Endothelial cell of hepatic sinusoid (primary cell): ENCODE results near the gene VMO1.

ENCODE experiments used
- in situ Hi-C: cut with HindIII; loops from 2 replicates; pipeline ENCODE4 v1.10.0; 2017; ENCODE audit warnings: low sequenced_read_pairs

VMO1 gene, protein sequence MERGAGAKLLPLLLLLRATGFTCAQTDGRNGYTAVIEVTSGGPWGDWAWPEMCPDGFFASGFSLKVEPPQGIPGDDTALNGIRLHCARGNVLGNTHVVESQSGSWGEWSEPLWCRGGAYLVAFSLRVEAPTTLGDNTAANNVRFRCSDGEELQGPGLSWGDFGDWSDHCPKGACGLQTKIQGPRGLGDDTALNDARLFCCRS

DNA sequence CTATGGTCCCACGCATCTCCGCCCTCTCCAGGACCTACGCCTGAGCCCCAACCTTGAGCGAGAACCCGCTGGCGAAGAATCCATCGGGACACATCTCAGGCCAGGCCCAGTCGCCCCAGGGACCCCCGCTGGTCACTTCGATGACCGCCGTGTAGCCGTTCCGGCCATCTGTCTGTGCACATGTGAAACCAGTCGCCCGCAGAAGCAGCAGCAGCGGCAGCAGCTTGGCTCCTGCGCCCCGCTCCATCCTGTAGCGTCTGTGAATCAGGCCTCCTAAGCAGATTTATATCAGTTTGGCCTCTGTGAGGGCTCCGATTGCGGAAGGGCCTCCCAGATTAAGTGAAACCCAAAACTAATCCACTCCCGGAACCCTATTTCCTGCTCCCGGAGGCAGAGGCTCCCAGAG is at the start of gene VMO1:
Gene VMO1 (minus strand): TSS at position 259 of the 406 bp plus-strand sequence. CDS start 12 bp downstream, at position 247.
- in situ Hi-C loops: loop anchor here (5.0 kb wide), 1 partner anchor 59 kb away; no protein-coding TSS in a partner anchor

DNA sequence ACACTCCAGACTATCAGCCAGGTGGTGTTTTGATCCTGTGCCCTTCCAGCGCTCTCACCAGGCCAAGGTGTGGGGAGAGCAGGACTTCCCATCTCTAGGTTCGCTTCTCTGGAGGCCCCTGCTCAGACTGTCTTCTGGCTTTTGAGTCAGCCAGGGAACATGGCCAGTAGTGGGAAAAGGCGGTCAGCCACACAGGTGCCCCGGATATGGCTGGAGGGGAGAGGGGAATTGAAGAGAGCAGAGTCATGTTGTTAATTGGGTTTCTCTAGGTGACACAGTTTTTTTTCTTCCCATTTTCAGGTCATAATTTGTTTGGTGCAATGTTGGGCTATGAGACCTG is 48.5 kb upstream of the VMO1 start:
- in situ Hi-C loops: loop anchor here (5.0 to 10.0 kb wide), 2 partner anchors 32 to 110 kb away; partner anchors contain the start of gene C17orf114

DNA sequence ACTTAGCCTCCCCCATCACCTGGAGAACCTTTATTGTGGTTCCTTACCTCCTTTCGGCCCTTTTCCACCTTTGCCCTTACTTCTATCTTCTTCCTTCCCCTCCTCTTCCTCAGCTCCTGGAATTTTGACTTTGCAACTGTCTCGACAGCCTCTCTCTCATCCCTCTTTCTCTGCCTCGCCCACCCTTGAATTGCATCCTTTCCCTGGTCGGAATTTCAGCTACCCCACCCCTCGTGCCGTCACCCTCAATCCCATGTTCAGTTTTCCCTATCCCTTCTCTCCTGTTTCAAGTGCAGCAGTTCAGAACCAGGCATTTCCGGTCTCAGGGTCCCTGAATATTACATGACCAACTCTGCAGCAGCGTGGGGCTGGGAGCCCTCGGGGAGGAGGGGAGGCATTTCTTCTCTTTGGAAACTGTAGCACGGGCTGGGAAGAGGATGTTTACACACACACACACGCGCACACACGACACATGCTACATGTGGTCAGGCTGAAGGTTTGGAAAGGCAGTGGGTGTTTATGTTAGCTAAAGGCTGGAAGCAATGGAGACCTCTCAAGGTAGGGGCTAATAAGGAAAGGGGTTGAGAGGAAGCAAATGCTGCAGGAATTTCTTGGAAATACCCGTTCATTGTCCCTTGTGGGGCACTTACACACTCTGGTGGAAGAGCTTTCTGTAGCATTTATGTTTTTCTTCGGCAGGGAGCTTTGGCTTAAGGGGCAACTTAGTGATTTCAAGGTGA is 47.9 kb upstream of the VMO1 start:
- in situ Hi-C loops: loop anchor here (10.0 kb wide), 1 partner anchor 109 kb away; no protein-coding TSS in a partner anchor

DNA sequence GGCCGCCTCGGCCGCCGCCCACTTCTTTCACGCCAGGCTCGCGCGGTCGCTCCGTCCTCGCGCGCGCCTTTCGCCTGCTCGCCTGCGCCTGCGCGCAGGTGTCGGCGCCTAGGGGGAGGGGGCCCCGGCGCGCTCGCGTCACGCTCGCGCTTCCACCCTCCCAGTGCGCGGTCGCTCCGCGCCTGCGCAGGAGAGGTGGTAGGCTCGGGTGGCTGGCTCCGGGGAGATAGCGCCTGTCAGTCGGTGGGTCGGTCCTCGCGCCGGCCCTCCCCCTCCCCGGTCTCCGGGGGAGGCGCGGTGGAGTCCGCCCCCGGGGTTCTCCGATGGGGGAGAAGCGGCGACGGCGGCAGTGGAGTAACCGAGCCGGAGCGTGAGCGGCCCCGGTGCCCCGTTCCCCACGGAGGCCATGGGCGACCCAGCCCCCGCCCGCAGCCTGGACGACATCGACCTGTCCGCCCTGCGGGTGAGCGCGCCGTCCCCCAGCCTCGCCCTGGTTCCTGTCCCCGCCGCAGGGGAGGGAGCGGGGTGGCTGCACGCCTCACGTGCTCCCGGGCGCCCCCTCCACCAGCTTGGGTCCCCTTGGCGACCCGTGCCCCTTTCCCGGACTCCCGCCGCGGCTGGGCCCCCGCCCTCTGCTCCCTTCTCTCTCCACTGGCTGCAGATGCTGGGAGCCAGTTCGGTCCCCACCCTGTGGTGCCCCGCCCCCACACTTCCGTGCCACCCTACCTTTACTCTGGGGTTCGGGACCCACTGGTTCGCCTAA is 47.2 kb upstream of the VMO1 start, which contains the start of gene MINK1:
Gene MINK1 (plus strand): TSS at position 163 of the 763 bp plus-strand sequence. CDS start 244 bp downstream, at position 407.
- in situ Hi-C loops: loop anchor here (10.0 kb wide), 1 partner anchor 109 kb away; no protein-coding TSS in a partner anchor

DNA sequence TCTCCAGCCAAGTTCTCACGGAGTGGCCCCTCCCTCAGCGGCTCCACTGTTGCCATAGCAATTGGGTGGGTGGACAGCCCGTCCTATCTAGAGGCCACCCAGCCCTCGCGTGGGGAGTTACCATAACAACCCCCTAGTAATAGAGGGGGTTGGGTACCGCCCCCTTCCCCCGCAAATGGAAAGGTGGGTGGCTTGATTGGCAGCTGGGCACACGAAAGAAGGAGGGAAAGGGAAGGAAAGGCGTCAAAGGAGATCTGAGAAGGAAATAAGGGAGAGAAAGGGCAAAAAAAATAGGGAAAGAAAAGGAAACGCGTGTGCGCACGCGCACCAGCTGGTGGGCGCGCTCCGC is 46.6 kb upstream of the VMO1 start:
- in situ Hi-C loops: loop anchor here (10.0 kb wide), 1 partner anchor 108 kb away; no protein-coding TSS in a partner anchor

DNA sequence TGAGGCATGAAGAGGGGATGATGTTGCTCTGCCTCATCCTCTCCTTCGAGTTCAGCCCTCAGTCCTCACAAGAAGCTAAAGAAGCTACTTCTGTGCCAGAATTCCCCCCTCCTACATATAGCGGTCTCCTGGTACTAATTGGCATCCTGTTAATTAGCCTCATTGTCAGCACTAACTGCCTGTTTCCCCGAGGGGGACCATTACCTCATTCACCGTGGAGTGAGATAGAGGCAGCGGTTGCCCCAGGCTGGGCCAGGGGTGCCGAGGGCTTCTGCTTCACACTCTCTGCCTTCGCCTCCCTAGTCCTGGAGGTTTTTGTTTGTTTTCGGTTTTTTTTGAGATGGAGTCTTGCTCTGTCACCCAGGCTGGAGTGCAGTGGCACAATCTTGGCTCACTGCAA is 41.2 kb upstream of the VMO1 start:
- in situ Hi-C loops: no loop called here

DNA sequence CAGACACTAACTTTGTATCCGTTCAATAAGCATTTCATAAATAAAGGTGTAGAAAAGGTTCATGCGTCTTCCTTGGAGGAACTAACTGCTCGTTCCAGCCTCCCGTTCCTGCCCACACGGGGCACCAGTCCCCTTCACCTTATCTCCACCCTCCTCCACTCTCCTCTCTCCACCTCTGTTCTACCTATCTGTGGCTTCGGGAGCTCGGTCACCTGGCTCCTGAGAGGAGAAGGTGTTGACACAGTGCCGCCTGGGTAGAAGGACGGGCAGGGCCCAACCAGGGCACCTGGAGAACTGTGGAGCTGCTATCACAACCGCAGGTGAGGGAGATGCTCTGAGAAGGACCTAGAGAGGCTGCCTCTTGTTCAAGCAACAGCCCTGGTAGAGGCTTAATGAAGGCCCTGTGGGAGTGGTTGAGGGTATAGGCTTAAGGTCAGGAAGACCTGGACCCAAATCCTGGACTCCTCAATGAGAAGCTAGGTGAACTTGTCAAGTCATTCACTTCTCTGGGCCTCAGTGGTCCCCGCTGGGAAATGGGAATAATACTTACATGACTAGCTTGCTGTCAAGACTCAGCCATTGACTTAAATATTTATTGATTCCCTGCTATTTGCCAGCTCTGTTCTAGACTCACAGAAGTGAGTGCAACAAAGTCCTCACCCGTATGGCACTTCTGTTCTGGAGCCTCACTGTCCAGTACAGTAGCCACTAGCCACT is 37.4 kb upstream of the VMO1 start:
- in situ Hi-C loops: no loop called here

DNA sequence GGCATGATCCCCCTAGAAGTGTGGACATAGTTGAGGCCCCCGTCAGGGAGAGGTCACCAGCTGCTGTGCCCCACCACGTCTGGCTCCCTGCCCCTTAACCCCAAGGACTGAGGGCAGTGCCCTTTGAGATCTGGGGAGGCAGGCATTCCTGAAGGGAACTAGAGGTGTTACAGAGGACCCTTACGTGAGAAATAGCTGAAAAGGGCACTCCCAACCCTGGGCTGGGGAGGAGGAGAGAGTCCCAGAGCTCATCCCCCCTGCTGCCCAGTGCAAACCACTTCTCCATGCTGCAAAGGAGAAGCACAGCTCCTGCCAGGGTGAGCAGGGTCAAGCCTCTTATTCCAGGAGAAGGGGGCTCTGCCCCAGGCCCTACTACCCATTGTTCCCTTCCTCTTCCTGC is 36.7 kb upstream of the VMO1 start:
- in situ Hi-C loops: no loop called here

DNA sequence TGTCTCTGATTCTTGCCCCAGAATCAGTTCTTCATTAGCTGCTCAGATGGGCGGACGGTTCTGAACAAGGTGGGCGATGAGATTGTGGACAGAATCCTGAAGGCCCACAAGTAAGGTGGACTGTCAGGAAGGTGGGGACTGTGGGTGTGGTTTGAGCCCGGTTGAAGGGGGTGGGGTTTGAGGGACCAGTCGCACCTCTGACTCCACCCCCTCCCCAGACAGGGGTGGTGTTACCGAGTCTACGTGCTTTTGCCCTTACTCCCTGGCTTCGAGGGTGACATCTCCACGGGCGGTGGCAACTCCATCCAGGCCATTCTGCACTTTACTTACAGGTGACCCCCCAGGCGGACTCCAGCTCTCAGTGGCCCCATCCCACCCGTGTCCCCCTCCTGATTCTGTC is 32.1 kb upstream of the VMO1 start:
- in situ Hi-C loops: no loop called here

DNA sequence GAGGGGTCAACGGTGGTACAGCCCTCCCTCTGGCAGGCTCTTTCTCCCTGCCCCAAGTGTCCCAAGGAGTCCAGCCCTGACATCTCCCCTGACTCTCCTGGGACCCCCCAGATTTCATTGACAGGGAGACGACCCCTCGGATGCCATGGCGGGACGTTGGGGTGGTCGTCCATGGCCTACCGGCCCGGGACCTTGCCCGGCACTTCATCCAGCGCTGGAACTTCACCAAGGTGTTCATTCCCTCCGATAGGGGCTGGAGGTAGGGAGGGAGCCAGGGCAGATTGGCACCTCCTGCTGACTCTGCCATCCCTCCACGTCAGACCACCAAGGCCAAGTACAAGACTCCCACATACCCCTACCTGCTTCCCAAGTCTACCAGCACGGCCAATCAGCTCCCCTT is 30.7 kb upstream of the VMO1 start:
- in situ Hi-C loops: no loop called here

DNA sequence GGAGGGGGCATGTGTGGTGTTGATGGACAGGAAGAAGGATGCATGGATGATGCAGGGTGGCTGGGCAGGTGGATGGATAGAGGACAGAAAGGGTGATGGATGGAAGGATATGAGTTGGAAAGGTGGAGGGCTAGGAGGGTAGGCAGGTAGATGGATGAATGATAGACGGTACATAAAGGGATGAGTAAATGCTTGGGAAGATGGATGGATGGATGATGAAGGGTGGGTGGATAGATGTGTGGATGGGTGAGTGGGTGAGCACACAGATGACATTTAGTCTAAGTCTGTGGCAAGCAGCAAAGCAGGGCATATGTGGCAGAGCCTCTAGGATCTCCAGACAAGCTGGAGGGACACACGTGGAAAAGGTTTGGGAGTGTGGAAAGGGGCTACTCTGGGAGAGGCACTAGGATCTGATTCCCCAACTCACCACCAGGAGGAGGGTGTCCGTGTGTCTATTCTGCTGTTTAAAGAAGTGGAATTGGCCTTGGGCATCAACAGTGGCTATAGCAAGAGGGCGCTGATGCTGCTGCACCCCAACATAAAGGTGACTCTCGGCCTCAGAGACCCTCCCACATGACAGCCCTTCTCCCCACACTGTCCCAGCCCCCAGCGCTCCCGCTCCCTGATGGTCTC is 29.0 kb upstream of the VMO1 start:
- in situ Hi-C loops: no loop called here

DNA sequence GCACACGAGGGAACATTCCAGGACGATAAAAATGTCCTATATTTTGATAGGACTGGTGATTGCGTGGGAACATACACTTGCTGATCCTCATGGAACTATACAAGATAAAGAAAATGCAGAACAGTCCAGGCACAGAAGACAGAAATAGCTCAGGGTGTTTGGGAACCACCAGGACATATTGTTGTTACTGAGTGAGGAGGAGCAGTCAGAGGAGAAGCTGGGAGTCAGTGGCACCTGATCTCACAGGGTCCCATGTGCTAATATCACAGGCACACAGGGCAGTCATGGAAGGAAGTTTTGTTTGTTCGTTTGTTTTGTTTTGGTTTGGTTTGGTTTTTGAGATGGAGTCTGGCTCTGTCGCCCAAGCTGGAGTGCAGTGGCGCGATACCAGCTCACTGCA is 26.5 kb upstream of the VMO1 start:
- in situ Hi-C loops: no loop called here

DNA sequence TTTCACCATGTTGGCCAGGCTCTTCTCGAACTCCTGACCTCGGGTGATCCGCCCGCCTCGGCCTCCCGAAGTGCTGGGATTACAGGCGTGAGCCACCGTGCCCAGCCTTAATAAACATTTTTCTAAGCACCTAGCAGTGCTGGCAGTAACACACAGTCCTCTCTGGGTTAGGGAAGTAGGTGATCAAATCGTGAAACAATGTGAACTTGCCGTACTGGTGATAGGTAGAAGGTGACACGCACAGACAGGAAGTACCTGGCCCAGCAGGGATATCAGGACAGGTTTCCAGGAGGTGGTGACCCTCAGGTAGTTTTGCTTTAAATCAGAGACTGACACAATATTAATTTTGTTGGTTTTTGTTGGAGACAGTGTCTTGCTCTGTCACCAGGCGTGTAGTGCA is 25.3 kb upstream of the VMO1 start:
- in situ Hi-C loops: no loop called here

DNA sequence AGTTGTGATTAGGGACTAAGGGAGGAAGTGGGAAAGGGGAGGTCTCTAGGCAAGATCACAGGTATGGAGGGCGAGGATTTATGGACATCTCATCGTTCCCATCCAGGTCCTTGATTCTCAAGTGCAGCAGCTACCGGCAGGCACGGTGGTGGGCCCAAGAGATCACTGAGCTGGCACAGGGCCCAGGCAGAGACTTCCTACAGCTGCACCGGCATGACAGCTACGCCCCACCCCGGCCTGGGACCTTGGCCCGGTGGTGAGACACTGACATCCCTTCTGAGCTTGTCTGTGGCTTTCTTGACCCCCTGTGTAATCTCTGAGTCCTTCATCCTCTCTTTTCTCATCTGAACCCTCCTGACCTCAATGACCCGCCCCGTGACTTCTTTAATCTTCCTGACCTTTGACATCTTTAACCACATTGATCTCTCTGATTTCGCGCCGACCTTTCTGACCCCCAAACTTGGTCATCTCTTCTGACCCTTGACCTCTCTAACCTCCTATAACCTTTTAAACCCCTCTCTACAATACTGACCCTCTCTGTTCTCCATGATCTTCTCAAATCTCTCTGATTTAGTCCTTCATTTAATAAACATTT is 24.6 kb upstream of the VMO1 start:
- in situ Hi-C loops: no loop called here

DNA sequence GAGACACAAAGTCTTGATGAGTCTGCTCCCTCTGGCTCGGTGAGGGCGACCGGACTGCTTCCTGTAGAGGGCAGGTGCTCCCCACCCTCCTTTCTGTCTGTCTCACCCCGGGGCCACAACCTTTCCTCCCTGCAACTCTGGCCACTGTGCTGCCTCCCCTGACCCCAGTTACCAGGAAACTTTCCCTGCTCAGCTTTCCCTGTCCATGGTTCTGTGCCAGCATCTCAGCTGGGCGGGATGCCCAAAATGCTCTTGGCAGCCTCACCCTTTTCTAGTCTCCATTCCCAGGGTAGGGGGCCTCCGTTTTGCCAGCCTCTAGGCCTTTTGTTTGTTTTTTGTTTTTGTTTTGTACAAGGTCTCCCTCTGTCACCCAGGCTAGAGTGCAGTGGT is 22.2 kb upstream of the VMO1 start:
- in situ Hi-C loops: no loop called here

DNA sequence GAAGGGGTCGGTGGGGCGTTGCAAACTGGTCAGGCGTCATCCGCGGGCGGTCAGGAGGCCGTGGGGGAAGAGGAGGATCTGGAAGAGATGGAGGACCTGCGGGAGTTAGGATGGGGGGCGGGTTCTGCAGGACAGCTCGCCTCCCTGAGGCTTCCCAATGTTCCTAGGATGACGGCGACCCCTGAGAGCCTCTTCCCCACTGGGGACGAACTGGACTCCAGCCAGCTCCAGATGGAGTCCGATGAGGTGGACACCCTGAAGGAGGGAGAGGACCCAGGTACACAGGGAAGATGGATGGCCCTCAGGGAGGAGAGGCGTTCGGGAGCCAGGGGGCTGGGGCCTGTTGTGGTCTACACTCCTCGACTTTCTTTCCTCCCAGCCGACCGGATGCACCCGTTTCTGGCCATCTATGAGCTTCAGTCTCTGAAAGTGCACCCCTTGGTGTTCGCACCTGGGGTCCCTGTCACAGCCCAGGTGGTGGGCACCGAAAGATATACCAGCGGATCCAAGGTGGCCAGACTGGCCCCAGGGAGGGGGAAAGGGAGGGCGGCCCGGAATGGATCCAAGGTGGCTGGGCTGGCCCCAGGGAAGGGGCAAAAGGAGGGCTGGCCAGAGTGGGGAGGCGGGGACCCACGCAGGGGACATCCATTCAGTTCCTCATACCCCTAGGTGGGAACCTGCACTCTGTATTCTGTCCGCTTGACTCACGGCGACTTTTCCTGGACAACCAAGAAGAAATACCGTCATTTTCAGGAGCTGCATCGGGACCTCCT is 21.6 kb upstream of the VMO1 start:
- in situ Hi-C loops: no loop called here

DNA sequence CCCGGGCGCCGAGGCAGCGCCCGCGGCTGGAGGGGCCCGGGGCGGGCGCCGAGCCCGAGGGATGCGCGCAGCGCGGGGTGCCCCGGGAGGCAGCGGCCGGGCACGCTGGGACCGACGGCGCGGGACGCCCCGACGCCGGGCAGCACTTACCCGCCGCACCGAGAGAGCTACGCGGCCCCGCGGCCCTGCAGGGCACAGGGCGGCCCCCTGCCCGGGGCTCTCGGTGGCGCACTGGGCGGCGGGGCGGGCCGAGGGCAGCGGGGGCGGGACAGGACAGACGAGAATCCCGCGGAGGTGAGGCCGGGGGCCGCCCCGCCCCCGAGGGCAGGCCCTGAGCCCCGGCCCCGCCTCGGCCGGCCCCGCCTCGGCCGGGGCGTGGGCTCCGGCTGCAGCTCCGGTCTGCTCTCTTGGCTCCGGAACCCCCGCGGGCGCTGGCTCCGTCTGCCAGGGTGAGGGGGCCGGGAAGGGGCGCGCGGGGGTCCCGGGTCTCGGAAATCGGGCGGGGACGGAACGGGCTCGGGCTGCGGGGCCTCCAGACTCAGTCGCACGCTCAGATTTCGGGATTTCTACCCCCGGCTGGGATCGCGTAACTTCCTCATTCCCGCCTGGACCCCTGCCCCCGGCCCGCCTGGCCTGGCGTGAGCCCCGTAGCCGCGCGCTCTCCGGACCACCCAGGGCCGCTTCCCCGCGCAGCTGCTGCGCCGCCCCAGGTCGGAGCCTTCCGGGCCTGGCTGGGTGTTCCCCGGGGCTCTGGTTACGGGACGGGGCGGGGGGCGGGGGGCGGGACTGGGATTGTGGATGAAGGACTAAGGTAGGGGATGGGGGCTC is 20.8 kb upstream of the VMO1 start, which contains the start of gene PLD2:
Gene PLD2 (plus strand): TSS at position 376 of the 828 bp plus-strand sequence. CDS start 621 bp downstream, outside the sequence.
- in situ Hi-C loops: no loop called here

DNA sequence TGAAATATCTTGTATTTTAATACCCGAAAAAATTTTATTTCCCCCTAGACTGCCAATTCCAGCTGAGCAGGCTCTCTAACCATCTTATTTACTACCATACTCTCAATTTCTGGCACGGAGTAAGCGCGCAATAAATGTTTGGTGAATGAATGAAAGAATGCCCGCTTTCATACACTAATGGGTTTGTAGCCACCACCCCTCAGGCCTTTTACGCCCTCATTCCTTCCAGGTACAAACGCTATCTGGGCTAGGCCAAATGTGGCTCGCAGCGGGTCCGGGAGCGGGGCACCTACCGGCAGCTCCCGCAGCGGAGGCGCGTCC is 20.3 kb upstream of the VMO1 start:
- in situ Hi-C loops: no loop called here
